SK-N-SH treated with all-trans-retinoic acid at 6 μM for 48 hours (cell line): ENCODE results near the gene FDXACB1.

Source experiments
- BACH2 ChIP-seq: fragments of 250-450 bp; sonication (Bioruptor Pico); IDR thresholded peaks from 2 replicates; pipeline ENCODE4 v1.9.0; 2021; ENCODE audit warnings: mild to moderate bottlenecking, borderline replicate concordance
- CSDC2 ChIP-seq: fragments of 250-450 bp; sonication (Bioruptor Pico); IDR thresholded peaks from 2 replicates; pipeline ENCODE4 v1.5.0; 2020; ENCODE audit warnings: mild to moderate bottlenecking, moderate library complexity
- ISL1 ChIP-seq: fragments of 250-450 bp; sonication (Bioruptor Pico); IDR thresholded peaks from 2 replicates; pipeline ENCODE4 v2.1.2; 2022; ENCODE audit warnings: mild to moderate bottlenecking, moderate library complexity
- OSR1 ChIP-seq: fragments of 250-450 bp; sonication (Bioruptor Pico); IDR thresholded peaks from 2 replicates; pipeline ENCODE4 v1.8.0; 2022; ENCODE audit warnings: moderate library complexity, mild to moderate bottlenecking, inconsistent platforms
- PATZ1 ChIP-seq: fragments of 250-450 bp; sonication (Bioruptor Pico); IDR thresholded peaks from 2 replicates; pipeline ENCODE4 v1.8.0; 2020; ENCODE audit warnings: mild to moderate bottlenecking, moderate library complexity, borderline replicate concordance
- PPARA ChIP-seq: fragments of 250-450 bp; sonication (Bioruptor Pico); IDR thresholded peaks from 2 replicates; pipeline ENCODE4 v1.5.0; 2020; ENCODE audit warnings: mild to moderate bottlenecking, borderline replicate concordance
- SNAI2 ChIP-seq: fragments of 250-450 bp; sonication (Bioruptor Pico); IDR thresholded peaks from 2 replicates; pipeline ENCODE4 v1.5.0; 2020; ENCODE audit warnings: mild to moderate bottlenecking, moderate library complexity
- TCF4 ChIP-seq: fragments of 250-450 bp; sonication (Bioruptor Pico); IDR thresholded peaks from 2 replicates; pipeline ENCODE4 v1.8.0; 2021; ENCODE audit warnings: mild to moderate bottlenecking, moderate library complexity, borderline replicate concordance
- TOX ChIP-seq: fragments of 250-450 bp; sonication (Bioruptor Pico); IDR thresholded peaks from 2 replicates; pipeline ENCODE4 v1.8.0; 2021; ENCODE audit warnings: mild to moderate bottlenecking, moderate library complexity, borderline replicate concordance
- ZNF565 ChIP-seq: fragments of 450-650 bp; formaldehyde crosslinking; conservative IDR thresholded peaks from 2 replicates; pipeline ENCODE4 v1.5.0; 2020; ENCODE audit warnings: low read depth, mild to moderate bottlenecking, moderate library complexity
- ZNF70 ChIP-seq: fragments of 450-650 bp; formaldehyde crosslinking; IDR thresholded peaks from 2 replicates; pipeline ENCODE4 v1.5.0; 2020; ENCODE audit warnings: mild to moderate bottlenecking, moderate library complexity
- ZNF8 ChIP-seq: fragments of 450-650 bp; formaldehyde crosslinking; IDR thresholded peaks from 2 replicates; pipeline ENCODE4 v1.5.0; 2020; ENCODE audit warnings: mild to moderate bottlenecking, moderate library complexity
- TF ChIP-seq, protein P1 (sequence below): fragments of 250-450 bp; sonication (Bioruptor Pico); IDR thresholded peaks from 2 replicates; pipeline ENCODE4 v1.5.0; 2020; ENCODE audit warnings: mild to moderate bottlenecking, moderate library complexity
- TF ChIP-seq, protein P2 (sequence below): fragments of 250-450 bp; sonication (Bioruptor Pico); IDR thresholded peaks from 2 replicates; pipeline ENCODE4 v1.5.1; 2020; ENCODE audit warnings: low read depth, mild to moderate bottlenecking, moderate library complexity

- TF ChIP-seq ZNF70 (no peak), ISL1 (no peak), SNAI2 (CRISPR knock-in tag) (no peak), PATZ1 (CRISPR knock-in tag) (no peak), TOX (CRISPR knock-in tag) (no peak), BACH2 (CRISPR knock-in tag) (no peak), ZNF565 (CRISPR knock-in tag) (no peak), OSR1 (no peak), PPARA (CRISPR knock-in tag) (no peak), CSDC2 (no peak), TCF4 (no peak), ZNF8 (CRISPR knock-in tag) (no peak)
- TF ChIP-seq, protein P1, sequence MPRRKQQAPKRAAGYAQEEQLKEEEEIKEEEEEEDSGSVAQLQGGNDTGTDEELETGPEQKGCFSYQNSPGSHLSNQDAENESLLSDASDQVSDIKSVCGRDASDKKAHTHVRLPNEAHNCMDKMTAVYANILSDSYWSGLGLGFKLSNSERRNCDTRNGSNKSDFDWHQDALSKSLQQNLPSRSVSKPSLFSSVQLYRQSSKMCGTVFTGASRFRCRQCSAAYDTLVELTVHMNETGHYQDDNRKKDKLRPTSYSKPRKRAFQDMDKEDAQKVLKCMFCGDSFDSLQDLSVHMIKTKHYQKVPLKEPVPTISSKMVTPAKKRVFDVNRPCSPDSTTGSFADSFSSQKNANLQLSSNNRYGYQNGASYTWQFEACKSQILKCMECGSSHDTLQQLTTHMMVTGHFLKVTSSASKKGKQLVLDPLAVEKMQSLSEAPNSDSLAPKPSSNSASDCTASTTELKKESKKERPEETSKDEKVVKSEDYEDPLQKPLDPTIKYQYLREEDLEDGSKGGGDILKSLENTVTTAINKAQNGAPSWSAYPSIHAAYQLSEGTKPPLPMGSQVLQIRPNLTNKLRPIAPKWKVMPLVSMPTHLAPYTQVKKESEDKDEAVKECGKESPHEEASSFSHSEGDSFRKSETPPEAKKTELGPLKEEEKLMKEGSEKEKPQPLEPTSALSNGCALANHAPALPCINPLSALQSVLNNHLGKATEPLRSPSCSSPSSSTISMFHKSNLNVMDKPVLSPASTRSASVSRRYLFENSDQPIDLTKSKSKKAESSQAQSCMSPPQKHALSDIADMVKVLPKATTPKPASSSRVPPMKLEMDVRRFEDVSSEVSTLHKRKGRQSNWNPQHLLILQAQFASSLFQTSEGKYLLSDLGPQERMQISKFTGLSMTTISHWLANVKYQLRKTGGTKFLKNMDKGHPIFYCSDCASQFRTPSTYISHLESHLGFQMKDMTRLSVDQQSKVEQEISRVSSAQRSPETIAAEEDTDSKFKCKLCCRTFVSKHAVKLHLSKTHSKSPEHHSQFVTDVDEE (CRISPR knock-in tag), result no peak
- TF ChIP-seq, protein P2, sequence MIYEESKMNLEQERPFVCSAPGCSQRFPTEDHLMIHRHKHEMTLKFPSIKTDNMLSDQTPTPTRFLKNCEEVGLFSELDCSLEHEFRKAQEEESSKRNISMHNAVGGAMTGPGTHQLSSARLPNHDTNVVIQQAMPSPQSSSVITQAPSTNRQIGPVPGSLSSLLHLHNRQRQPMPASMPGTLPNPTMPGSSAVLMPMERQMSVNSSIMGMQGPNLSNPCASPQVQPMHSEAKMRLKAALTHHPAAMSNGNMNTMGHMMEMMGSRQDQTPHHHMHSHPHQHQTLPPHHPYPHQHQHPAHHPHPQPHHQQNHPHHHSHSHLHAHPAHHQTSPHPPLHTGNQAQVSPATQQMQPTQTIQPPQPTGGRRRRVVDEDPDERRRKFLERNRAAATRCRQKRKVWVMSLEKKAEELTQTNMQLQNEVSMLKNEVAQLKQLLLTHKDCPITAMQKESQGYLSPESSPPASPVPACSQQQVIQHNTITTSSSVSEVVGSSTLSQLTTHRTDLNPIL (CRISPR knock-in tag), result no peak
Measured at GRCh38 chr11:111917312-111917711, 38.3 kb upstream of the FDXACB1 start.
